Neural crest cell (in vitro differentiated cells): ENCODE results near the gene FNDC4. TPM values are rescaled to one million over a fixed set of nuclear protein-coding genes. Genes with fewer than 3 reads are reported as not detected.

Experiments
- DNase-seq: peaks from one replicate; pipeline ENCODE4 v3.0.0; 2021; ENCODE audit warnings: low read depth, mixed read lengths, low spot score
- H3K27ac Mint-ChIP-seq: one replicate; pipeline ENCODE4 v1.8.0; 2021; ENCODE audit warnings: mild to moderate bottlenecking, mixed read lengths; ENCODE audit not compliant: unreplicated experiment
- H3K27me3 Mint-ChIP-seq: 2 replicates; pipeline ENCODE4 v1.8.0; 2021; ENCODE audit warnings: low read depth, mild to moderate bottlenecking, mixed read lengths
- H3K36me3 Mint-ChIP-seq: 2 replicates; pipeline ENCODE4 v1.8.0; 2021; ENCODE audit warnings: low read depth, mild to moderate bottlenecking, mixed read lengths
- H3K4me1 Mint-ChIP-seq: 2 replicates; pipeline ENCODE4 v1.8.0; 2021; ENCODE audit warnings: mixed read lengths
- H3K4me3 Mint-ChIP-seq: one replicate; pipeline ENCODE4 v1.8.0; 2021; ENCODE audit warnings: mild to moderate bottlenecking, mixed read lengths
- H3K9me3 Mint-ChIP-seq: 2 replicates; pipeline ENCODE4 v1.8.0; 2021; ENCODE audit warnings: mixed read lengths
- total RNA-seq: library from RNA; stranded (reverse); gene quantifications from 2 replicates; pipeline ENCODE4 v1.2.1, GENCODE V29; 2021
- TF ChIP-seq, protein P1 (sequence below): fragments of 200-600 bp; sonication (generic); conservative IDR thresholded peaks from 2 replicates; pipeline ENCODE4 v1.5.0; 2021; ENCODE audit warnings: antibody characterized with exemption, mild to moderate bottlenecking

FNDC4 gene
- total RNA-seq, 1 donor from 2014 or later = 17.4 TPM

DNA sequence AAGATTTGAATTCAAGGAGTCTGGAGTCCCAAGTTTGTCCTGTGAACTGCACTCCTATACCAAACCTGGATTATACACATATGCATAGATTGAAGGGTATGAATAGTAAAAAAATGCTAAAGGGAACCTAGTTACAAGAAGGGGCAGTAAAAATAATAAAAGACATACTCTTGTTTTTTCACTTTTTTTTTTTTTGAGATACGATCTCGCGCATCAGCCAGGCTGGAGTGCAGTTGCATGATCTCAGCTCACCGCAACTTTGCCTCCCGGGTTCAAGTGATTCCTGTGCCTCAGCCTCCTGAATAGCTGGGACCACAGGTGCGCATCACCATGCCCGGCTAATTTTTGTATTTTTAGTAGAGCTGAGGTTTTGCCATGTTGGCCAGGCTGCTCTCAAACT lies 30.6 kb downstream of the FNDC4 start:
- H3K27ac Mint-ChIP-seq = no peak overlapping the region
- no peak overlapping the region for H3K4me3 Mint-ChIP-seq
- H3K4me1 Mint-ChIP-seq = no peaks in the 10 kb centered on the region
- no peaks in the 10 kb centered on the region for H3K9me3 Mint-ChIP-seq
- TF ChIP-seq, protein P1, sequence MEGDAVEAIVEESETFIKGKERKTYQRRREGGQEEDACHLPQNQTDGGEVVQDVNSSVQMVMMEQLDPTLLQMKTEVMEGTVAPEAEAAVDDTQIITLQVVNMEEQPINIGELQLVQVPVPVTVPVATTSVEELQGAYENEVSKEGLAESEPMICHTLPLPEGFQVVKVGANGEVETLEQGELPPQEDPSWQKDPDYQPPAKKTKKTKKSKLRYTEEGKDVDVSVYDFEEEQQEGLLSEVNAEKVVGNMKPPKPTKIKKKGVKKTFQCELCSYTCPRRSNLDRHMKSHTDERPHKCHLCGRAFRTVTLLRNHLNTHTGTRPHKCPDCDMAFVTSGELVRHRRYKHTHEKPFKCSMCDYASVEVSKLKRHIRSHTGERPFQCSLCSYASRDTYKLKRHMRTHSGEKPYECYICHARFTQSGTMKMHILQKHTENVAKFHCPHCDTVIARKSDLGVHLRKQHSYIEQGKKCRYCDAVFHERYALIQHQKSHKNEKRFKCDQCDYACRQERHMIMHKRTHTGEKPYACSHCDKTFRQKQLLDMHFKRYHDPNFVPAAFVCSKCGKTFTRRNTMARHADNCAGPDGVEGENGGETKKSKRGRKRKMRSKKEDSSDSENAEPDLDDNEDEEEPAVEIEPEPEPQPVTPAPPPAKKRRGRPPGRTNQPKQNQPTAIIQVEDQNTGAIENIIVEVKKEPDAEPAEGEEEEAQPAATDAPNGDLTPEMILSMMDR = no peak
- DNase-seq = no peak
- no peaks in the 10 kb centered on the region for H3K27me3 Mint-ChIP-seq
- H3K36me3 Mint-ChIP-seq = no peaks in the 10 kb centered on the region

DNA sequence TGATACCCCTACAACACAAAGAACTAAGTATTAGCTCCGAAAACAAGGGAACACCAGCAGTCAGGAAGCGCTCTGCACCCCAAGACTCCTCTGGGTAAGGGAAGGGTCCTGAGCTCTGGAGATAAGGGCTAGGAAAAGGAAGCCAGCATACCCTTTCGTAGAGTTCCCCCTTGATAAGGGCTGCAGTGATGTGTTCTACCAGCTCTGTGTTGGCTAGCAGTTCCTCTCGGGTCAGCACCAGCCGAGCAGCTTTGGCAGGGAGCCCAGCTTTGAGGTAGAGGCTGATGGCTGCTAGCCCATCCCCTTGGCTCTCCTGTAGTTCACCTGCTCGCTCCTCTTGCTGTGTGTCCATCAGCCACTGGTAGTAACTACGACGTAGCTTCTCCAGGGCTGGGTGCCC lies 33.9 kb downstream of the FNDC4 start:
- H3K27ac Mint-ChIP-seq = no peak overlapping the region
- no peaks in the 10 kb centered on the region for H3K36me3 Mint-ChIP-seq
- no peaks in the 10 kb centered on the region for H3K9me3 Mint-ChIP-seq
- no peaks in the 10 kb centered on the region for H3K4me1 Mint-ChIP-seq
- no peak overlapping the region for H3K4me3 Mint-ChIP-seq
- TF ChIP-seq, protein P1 = no peak
- DNase-seq = no peak
- no peaks in the 10 kb centered on the region for H3K27me3 Mint-ChIP-seq

DNA sequence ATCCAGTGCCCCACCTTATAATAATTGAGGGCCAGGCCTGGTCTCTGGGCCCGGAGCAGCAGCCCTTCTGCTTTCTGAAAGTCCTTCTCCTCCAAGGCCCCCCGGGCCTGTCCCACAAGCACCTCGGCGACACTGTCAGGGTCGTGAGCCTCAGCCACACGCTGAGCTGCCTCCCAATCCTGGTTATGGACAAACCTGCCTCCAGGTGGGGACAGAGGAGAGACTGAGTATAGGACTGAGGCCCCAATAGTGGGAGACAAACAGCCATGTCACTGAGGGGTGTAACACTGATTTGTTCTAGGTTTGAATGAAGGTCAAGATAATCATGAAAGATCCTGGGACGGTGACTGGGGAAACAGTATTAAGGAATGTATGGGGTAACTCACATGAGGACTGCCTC lies 41.0 kb downstream of the FNDC4 start:
- Mint-ChIP-seq H3K4me1 (no peaks in the 10 kb centered on the region), H3K4me3 (no peak overlapping the region), H3K36me3 (peaks cover 4% of the 10 kb centered on the region), H3K27ac (no peak overlapping the region), H3K9me3 (no peaks in the 10 kb centered on the region), H3K27me3 (no peaks in the 10 kb centered on the region)
- TF ChIP-seq, protein P1 = no peak
- no peak for DNase-seq

DNA sequence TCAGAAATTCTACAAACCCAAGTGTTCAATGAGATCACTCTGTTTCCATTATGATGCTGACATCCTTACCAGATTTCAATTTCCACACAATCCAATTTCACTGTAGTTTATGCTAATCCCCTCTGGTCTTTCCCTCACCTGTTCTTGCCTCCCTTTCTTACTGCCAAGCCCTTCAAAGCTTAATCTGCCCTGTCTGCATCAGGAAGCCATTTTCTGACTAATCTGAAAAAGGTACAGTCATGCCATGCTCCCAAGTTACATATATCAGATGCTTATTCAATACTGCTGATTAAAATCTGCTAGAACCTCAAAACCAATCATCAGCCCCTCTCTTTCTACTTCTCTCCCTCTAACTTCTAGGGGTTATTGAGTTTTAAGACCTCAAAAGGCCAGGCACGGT lies 43.9 kb downstream of the FNDC4 start:
- Mint-ChIP-seq H3K4me1 (no peaks in the 10 kb centered on the region), H3K27me3 (no peaks in the 10 kb centered on the region), H3K9me3 (no peaks in the 10 kb centered on the region), H3K4me3 (no peak overlapping the region), H3K27ac (no peak overlapping the region), H3K36me3 (peaks cover 8% of the 10 kb centered on the region)
- TF ChIP-seq, protein P1 = no peak
- no peak for DNase-seq

DNA sequence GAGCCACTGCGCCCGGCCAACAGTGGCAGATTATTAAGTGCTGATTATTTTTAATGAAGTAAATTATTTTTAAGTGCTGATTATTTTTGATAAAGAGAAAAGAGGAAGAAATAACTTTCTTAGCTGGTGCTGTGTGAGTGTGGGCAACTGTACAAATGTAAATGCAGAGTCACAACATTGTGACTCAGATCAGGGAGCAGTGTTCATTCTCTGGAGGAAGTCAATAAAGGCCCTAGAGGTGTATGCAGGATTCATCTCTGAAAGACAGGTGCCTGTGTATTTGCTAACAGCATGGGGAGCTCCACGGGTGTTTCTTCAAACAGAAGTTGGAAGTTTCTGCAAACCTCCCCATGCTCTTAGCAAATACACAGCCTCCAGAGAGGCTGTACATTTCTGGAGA lies 46.6 kb downstream of the FNDC4 start:
- TF ChIP-seq, protein P1 = no peak
- no peak for DNase-seq
- Mint-ChIP-seq H3K4me3 (no peak overlapping the region), H3K4me1 (no peaks in the 10 kb centered on the region), H3K27ac (no peak overlapping the region), H3K9me3 (no peaks in the 10 kb centered on the region), H3K36me3 (peaks cover 8% of the 10 kb centered on the region), H3K27me3 (no peaks in the 10 kb centered on the region)

DNA sequence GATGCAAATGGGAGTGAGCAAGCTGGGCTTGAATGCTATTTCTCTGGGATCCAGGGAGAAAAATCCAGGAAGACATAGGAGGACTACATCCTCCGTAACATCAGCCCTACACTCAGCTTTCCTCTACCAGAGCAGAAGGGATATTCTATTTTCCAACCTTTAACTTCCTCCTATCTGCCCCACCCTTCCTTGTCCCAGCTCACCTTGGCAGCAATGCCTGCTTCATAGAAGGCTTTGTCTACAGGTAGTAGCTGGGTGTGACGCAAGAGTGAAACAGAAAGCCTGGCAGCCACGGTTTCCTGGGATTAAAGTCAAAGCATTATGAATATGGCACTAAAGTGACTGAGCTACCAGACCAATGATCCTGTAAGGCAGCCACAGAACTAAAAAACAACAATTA lies 48.9 kb downstream of the FNDC4 start:
- Mint-ChIP-seq H3K4me1 (no peaks in the 10 kb centered on the region), H3K36me3 (peaks cover 20% of the 10 kb centered on the region), H3K27ac (no peak overlapping the region), H3K9me3 (no peaks in the 10 kb centered on the region), H3K27me3 (no peaks in the 10 kb centered on the region), H3K4me3 (no peak overlapping the region)
- TF ChIP-seq, protein P1 = no peak
- no peak for DNase-seq
